DMS53 (cell line): ENCODE data around the gene EPRS1.
"Not testable (repeated sequence)": the region's sequence is repeated elsewhere in the genome, so short reads cannot be mapped to it uniquely, and the experiment has no call there.

Experiments
- DNase-seq: peaks from one replicate; lab custom pipeline; 2025; lab: John Stamatoyannopoulos, UW

EPRS1 gene

GRCh38 chr1:220038640-220039039 lies 7.7 kb downstream of the EPRS1 start:
- DNase-seq, result no peak

GRCh38 chr1:220037810-220038209 lies 8.5 kb downstream of the EPRS1 start:
- not testable (repeated sequence) for DNase-seq

- no peak for DNase-seq
Observed at GRCh38 chr1:220032911-220033310, 13.4 kb downstream of the EPRS1 start.

- no peak for DNase-seq
Observed at GRCh38 chr1:220031287-220031686, 15.0 kb downstream of the EPRS1 start.

GRCh38 chr1:220028346-220028895 lies 17.9 kb downstream of the EPRS1 start:
- no peak for DNase-seq

GRCh38 chr1:220019071-220019470 lies 27.2 kb downstream of the EPRS1 start:
- DNase-seq, result no peak

- DNase-seq, result no peak
Observed at GRCh38 chr1:220013497-220013896, 32.8 kb downstream of the EPRS1 start.

- DNase-seq, result no peak
Observed at GRCh38 chr1:220012259-220012658, 34.0 kb downstream of the EPRS1 start.

GRCh38 chr1:220011620-220012019 lies 34.7 kb downstream of the EPRS1 start:
- DNase-seq, result no peak

GRCh38 chr1:220007438-220007837 lies 38.9 kb downstream of the EPRS1 start:
- DNase-seq, result no peak

- DNase-seq, result no peak
Observed at GRCh38 chr1:220005489-220005888, 40.8 kb downstream of the EPRS1 start.

GRCh38 chr1:220003610-220004299 lies 42.5 kb downstream of the EPRS1 start:
- DNase-seq, result no peak

GRCh38 chr1:220003015-220003414 lies 43.3 kb downstream of the EPRS1 start:
- DNase-seq, result no peak

- DNase-seq, result no peak
Observed at GRCh38 chr1:220001095-220001501, 45.2 kb downstream of the EPRS1 start.

GRCh38 chr1:219999821-220000220 lies 46.5 kb downstream of the EPRS1 start:
- DNase-seq, result no peak
